K562 (cell line): ENCODE measurements around the gene TRIM62. TPM values are rescaled to one million over a fixed set of nuclear protein-coding genes. Genes with fewer than 3 reads are reported as not detected.

Experiments used
- ATAC-seq: fragments of 200-7000 bp; cut with Tn5 transposase; 3 replicates; pipeline ENCODE4 v1.9.1; 2020; ENCODE audit warnings: moderate library complexity
- BruUV-seq: library from RNA; stranded (reverse); fragments of 400-500 nt; replicated peaks from 2 replicates; lab custom pipeline; 2021; lab: Mats Ljungman, UMichigan
- CTCF ChIA-PET: fragments of 300-600 bp; formaldehyde crosslinking; extraction: SDS; loops from one replicate; lab custom pipeline; 2021; ENCODE audit warnings: low intra/inter-chr PET ratio; lab: Yijun Ruan, JAX
- POLR2A ChIA-PET: fragments of 300-600, 350-650 bp; sonication (Branson Sonifier 250); formaldehyde crosslinking; extraction: SDS; loops from one replicate; lab custom pipeline; 2021; ENCODE audit warnings: antibody characterized with exemption, inconsistent platforms; lab: Yijun Ruan, JAX
- DNase-seq, 4 experiments: peaks; one replicate each; pipeline versions ENCODE4 v3.0.0 to v3.0.0-alpha.2; 2011 to 2018; ENCODE audit warnings: low spot score in 3 of 4, mixed read lengths in 3 of 4; ENCODE audit errors: extremely low read depth in 1 of 4
- FAIRE-seq: peaks from 2 replicates; lab custom pipeline; 2011; peaks lifted over from hg19 to GRCh38; lab: Jason Lieb, UNC
- H2AFZ ChIP-seq: 2 replicates; pipeline ENCODE4 v1.6.0; 2011; ENCODE audit warnings: low read depth, low read length, control low read depth, inconsistent platforms
- H3K27ac ChIP-seq: fragments of 200-600 bp; 3 replicates; pipeline ENCODE4 v1.8.0; 2011; ENCODE audit warnings: low read depth, mild to moderate bottlenecking, control low read depth, inconsistent platforms, low read length, moderate library complexity, mixed read lengths; ENCODE audit errors: extremely low read depth
- H3K27me3 ChIP-seq, 2 experiments: fragments of 300-600 bp in 1 of 2; 2 replicates in 1 of 2; 3 replicates in 1 of 2; pipeline versions ENCODE4 v1.6.0 to v1.8.0; 2011; ENCODE audit warnings: inconsistent platforms in 2 of 2, low read length in 2 of 2, mild to moderate bottlenecking in 1 of 2, mixed read lengths in 1 of 2, moderate library complexity in 1 of 2; ENCODE audit not compliant: control insufficient read depth in 2 of 2, insufficient read depth in 2 of 2
- H3K36me3 ChIP-seq: fragments of 300-600 bp; 3 replicates; pipeline ENCODE4 v1.8.0; 2011; ENCODE audit warnings: mild to moderate bottlenecking, low read length, inconsistent platforms; ENCODE audit not compliant: control insufficient read depth, insufficient read depth
- H3K4me1 ChIP-seq, 2 experiments: fragments of 200-600 bp in 1 of 2; replicated peaks in 1 of 2; 2 replicates in 1 of 2; 3 replicates in 1 of 2; pipeline versions ENCODE4 v1.5.1 to v1.8.0; 2011; ENCODE audit warnings: inconsistent platforms in 2 of 2, low read length in 2 of 2, mild to moderate bottlenecking in 1 of 2, mixed read lengths in 1 of 2, moderate library complexity in 1 of 2; ENCODE audit not compliant: control insufficient read depth in 2 of 2, insufficient read depth in 2 of 2
- H3K4me2 ChIP-seq: 2 replicates; pipeline ENCODE4 v1.6.1; 2011; ENCODE audit warnings: low read length, control low read depth, inconsistent platforms, mixed read lengths; ENCODE audit not compliant: insufficient read depth
- H3K4me3 ChIP-seq: fragments of 200-600 bp; sonication (generic), shearing (Covaris generic); 2 replicates; pipeline ENCODE4 v1.5.1; 2016; ENCODE audit warnings: control low read depth, inconsistent platforms
- H3K79me2 ChIP-seq: fragments of 200-600 bp; 3 replicates; pipeline ENCODE4 v1.8.0; 2011; ENCODE audit warnings: low read length, inconsistent platforms; ENCODE audit not compliant: control insufficient read depth, insufficient read depth
- H3K9ac ChIP-seq, 2 experiments: 2 replicates each; pipeline versions ENCODE4 v1.6.0 to v1.6.1; 2011; ENCODE audit warnings: low read depth in 2 of 2, low read length in 2 of 2, control low read depth in 1 of 2, inconsistent platforms in 1 of 2, mild to moderate bottlenecking in 1 of 2, mixed read lengths in 1 of 2; ENCODE audit not compliant: insufficient read depth in 1 of 2
- H3K9me1 ChIP-seq: one replicate; pipeline ENCODE4 v1.6.0; 2011; ENCODE audit warnings: inconsistent platforms, mild to moderate bottlenecking, low read length, moderate library complexity; ENCODE audit not compliant: control insufficient read depth, insufficient read depth
- H3K9me3 ChIP-seq: replicated peaks from 2 replicates; pipeline ENCODE4 v1.5.1; 2011; ENCODE audit warnings: low read depth, low read length, inconsistent platforms; ENCODE audit not compliant: control insufficient read depth, insufficient read depth
- H4K20me1 ChIP-seq: replicated peaks from 2 replicates; pipeline ENCODE4 v1.6.1; 2011; ENCODE audit warnings: low read length, inconsistent platforms, mixed read lengths; ENCODE audit not compliant: control insufficient read depth, insufficient read depth
- CBFA2T2 ChIP-seq: fragments of 450-650 bp; conservative IDR thresholded peaks from 2 replicates; pipeline ENCODE4 v1.6.1; 2017; ENCODE audit warnings: mild to moderate bottlenecking
- CREB1 ChIP-seq, 2 experiments: sonication (generic) in 1 of 2; formaldehyde crosslinking in 1 of 2; IDR thresholded peaks; 2 replicates each; pipeline versions ENCODE4 v1.6.1 to v1.8.0; 2012 to 2022; ENCODE audit warnings: inconsistent platforms in 1 of 2, mild to moderate bottlenecking in 1 of 2, missing genetic modification reagents in 1 of 2, moderate library complexity in 1 of 2
- ESRRB ChIP-seq: fragments of 250-450 bp; sonication (Bioruptor Pico); IDR thresholded peaks from 2 replicates; pipeline ENCODE4 v1.5.0; 2020; ENCODE audit warnings: mild to moderate bottlenecking, moderate library complexity, borderline replicate concordance
- MTA1 ChIP-seq: fragments of 450-650 bp; IDR thresholded peaks from 2 replicates; pipeline ENCODE4 v1.6.1; 2017; ENCODE audit warnings: borderline replicate concordance
- NCOA1 ChIP-seq: fragments of 450-650 bp; IDR thresholded peaks from 2 replicates; pipeline ENCODE4 v1.6.1; 2016; ENCODE audit warnings: low read depth
- NCOR1 ChIP-seq: fragments of 450-650 bp; IDR thresholded peaks from 2 replicates; pipeline ENCODE4 v1.6.1; 2016; ENCODE audit warnings: mild to moderate bottlenecking, moderate library complexity
- NFIX ChIP-seq: fragments of 250-450 bp; sonication (Bioruptor Pico); IDR thresholded peaks from 2 replicates; pipeline ENCODE4 v1.4.0; 2020; ENCODE audit warnings: low read depth, mild to moderate bottlenecking, moderate library complexity
- NFYB ChIP-seq: IDR thresholded peaks from 2 replicates; pipeline ENCODE4 v1.6.1; 2011; ENCODE audit warnings: mild to moderate bottlenecking, moderate library complexity; ENCODE audit not compliant: insufficient read length; ENCODE audit errors: extremely low read depth
- NONO ChIP-seq, 2 experiments: fragments of 200-400 bp in 1 of 2; fragments of 450-650 bp in 1 of 2; formaldehyde crosslinking in 1 of 2; IDR thresholded peaks; 2 replicates each; pipeline ENCODE4 v1.6.1; 2017; ENCODE audit warnings: low read depth in 2 of 2, mild to moderate bottlenecking in 2 of 2, moderate library complexity in 2 of 2, low read length in 1 of 2
- SMARCA5 ChIP-seq: fragments of 450-650 bp; IDR thresholded peaks from 2 replicates; pipeline ENCODE4 v1.6.1; 2016
- STAT5B ChIP-seq: fragments of 250-450 bp; sonication (Bioruptor Pico); IDR thresholded peaks from 2 replicates; pipeline ENCODE4 v1.8.0; 2021; ENCODE audit warnings: mild to moderate bottlenecking, inconsistent platforms
- ZFX ChIP-seq: sonication (generic); formaldehyde crosslinking; IDR thresholded peaks from 2 replicates; pipeline ENCODE4 v1.8.0; 2022; ENCODE audit warnings: mild to moderate bottlenecking, missing genetic modification reagents, moderate library complexity
- ZNF584 ChIP-seq: fragments of 200-800 bp; sonication (Bioruptor generic); IDR thresholded peaks from 2 replicates; pipeline ENCODE4 v1.6.1; 2016; ENCODE audit warnings: low read depth, mild to moderate bottlenecking, missing genetic modification characterization, missing compliant biosample characterization
- WGBS: fragments of 100-300 bp; shearing (Covaris generic); methylation state at CpG from one replicate; pipeline ENCODE4 v1.1.6; 2016; ENCODE audit warnings: low coverage, mixed read lengths; ENCODE audit not compliant: insufficient coverage; ENCODE audit errors: missing lambda C conversion rate; 5-methylcytosine and 5-hydroxymethylcytosine counted together
- in situ Hi-C: fragments of 300-500 bp; cut with MboI; formaldehyde crosslinking; loops from 4 replicates; pipeline ENCODE4 v1.15.0; 2018; ENCODE audit warnings: inconsistent platforms, mixed read lengths
- intact Hi-C: fragments of 100-400 bp; cut with micrococcal nuclease; formaldehyde crosslinking; loops from 2 replicates; pipeline ENCODE4 v1.14.2; 2022
- polyA plus RNA-seq, 8 experiments: library from polyadenylated mRNA; depleted of rRNA in 4 of 8; stranded (reverse) in 5 of 8; unstranded in 3 of 8; fragments of >200 nt; fragmentation: Nextera tagmentation in 2 of 8; fragmentation: Illumina TruSeq in 1 of 8; extraction: Ambion mirVana in 2 of 8; extraction: Trizol in 1 of 8; gene quantifications; 2 replicates each; pipeline versions ENCODE4 v1.2.1 to v1.2.3, GENCODE V29; 2011 to 2014; ENCODE audit warnings: inconsistent platforms in 1 of 8, missing spikeins in 1 of 8
- total RNA-seq, 7 experiments: library from RNA; depleted of rRNA in 6 of 7; stranded (reverse); fragments of >200 nt in 6 of 7; fragmentation: Illumina TruSeq in 2 of 7; extraction: Trizol in 2 of 7; gene quantifications; 2 replicates each; pipeline versions ENCODE4 v1.2.1 to v1.2.3, GENCODE V29; 2011 to 2021; ENCODE audit warnings: low replicate concordance in 1 of 7
- TF ChIP-seq, protein P1 (sequence below): fragments of 250-450 bp; sonication (Bioruptor Pico); IDR thresholded peaks from 2 replicates; pipeline ENCODE4 v1.4.0; 2020; ENCODE audit warnings: mild to moderate bottlenecking

TRIM62 gene
- total and polyA plus RNA-seq, 9 of the 15 experiments (the other 6 are each of a cell fraction or from before 2014, with no cell fraction given), result 0.18 to 2.3 (median 0.52) TPM

GRCh38 chr1:33159577-33159976 is 22.3 kb downstream of the TRIM62 start:
- in situ Hi-C loops (no loop called here), intact Hi-C loops (no loop called here)
- Histone ChIP-seq H3K36me3 (no peaks in the 10 kb centered on the region), H3K4me1 (peaks cover 0 to 9% of the 10 kb centered on the region in 2 experiments; a peak in 1 of 5 replicates), H3K9me3 (no peaks in the 10 kb centered on the region), H3K4me2 (no peak overlapping the region), H3K9ac (peak overlapping the region in 1 of 2 experiments; percentile 42; a peak in 2 of 4 replicates), H3K79me2 (no peaks in the 10 kb centered on the region), H3K27ac (no peak overlapping the region), H2AFZ (no peak overlapping the region), H3K27me3 (peaks cover 27 to 59% of the 10 kb centered on the region in 2 experiments)
- ChIA-PET CTCF (no interaction called here), POLR2A (interaction anchor here (0.6 to 1.5 kb wide), 4 partner anchors 10 to 196 kb away, joined by 3 read pairs; no protein-coding TSS in a partner anchor)
- FAIRE-seq, result no peak
- no peak for DNase-seq
- 22% methylated on average over 20 of the region's 26 CpGs for WGBS
- TF ChIP-seq NONO (IDR thresholded peaks at IDR 0.05; ENCODE audit: low read depth in 2 of 2, low read length in 1 of 2) (no peak), ZFX (CRISPR knock-in tag) (no peak), MTA1 (no peak), NFIX (no peak), SMARCA5 (no peak), CREB1 (IDR thresholded peaks at IDR 0.05) (no peak), CREB1 (CRISPR knock-in tag; IDR thresholded peaks at IDR 0.05) (no peak), STAT5B (CRISPR knock-in tag) (no peak), NFYB (no peak), NCOA1 (no peak), NCOR1 (no peak), ZNF584 (CRISPR knock-in tag) (no peak), ESRRB (no peak), CBFA2T2 (no peak)
- TF ChIP-seq, protein P1, sequence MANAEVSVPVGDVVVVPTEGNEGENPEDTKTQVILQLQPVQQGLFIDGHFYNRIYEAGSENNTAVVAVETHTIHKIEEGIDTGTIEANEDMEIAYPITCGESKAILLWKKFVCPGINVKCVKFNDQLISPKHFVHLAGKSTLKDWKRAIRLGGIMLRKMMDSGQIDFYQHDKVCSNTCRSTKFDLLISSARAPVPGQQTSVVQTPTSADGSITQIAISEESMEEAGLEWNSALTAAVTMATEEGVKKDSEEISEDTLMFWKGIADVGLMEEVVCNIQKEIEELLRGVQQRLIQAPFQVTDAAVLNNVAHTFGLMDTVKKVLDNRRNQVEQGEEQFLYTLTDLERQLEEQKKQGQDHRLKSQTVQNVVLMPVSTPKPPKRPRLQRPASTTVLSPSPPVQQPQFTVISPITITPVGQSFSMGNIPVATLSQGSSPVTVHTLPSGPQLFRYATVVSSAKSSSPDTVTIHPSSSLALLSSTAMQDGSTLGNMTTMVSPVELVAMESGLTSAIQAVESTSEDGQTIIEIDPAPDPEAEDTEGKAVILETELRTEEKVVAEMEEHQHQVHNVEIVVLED (CRISPR knock-in tag), result no peak
- TF ChIP-seq, all 486 proteins: peak for 0
- ATAC-seq, result no peak
- Histone ChIP-seq H3K4me3 (no peak overlapping the region), H4K20me1 (no peaks in the 10 kb centered on the region; the same call in 1 of the 2 replicates), H3K9me1 (no peaks in the 10 kb centered on the region)
- no TSS peak for BruUV-seq
